HepG2 (cell line): ENCODE results near the gene RAB40C. TPM values are rescaled to one million over a fixed set of nuclear protein-coding genes. Genes with fewer than 3 reads are reported as not detected.

Source experiments
- ARID4A ChIP-seq: sonication (generic); formaldehyde crosslinking; IDR thresholded peaks from 2 replicates; pipeline ENCODE4 v1.5.0; 2020; ENCODE audit warnings: mild to moderate bottlenecking, missing genetic modification reagents, borderline replicate concordance
- HNF1B ChIP-seq: sonication (generic); formaldehyde crosslinking; IDR thresholded peaks from 2 replicates; pipeline ENCODE4 v1.5.1; 2020; ENCODE audit warnings: mild to moderate bottlenecking, moderate library complexity, missing genetic modification reagents
- KDM5B ChIP-seq: sonication (generic); formaldehyde crosslinking; IDR thresholded peaks from 2 replicates; pipeline ENCODE4 v1.4.0; 2020; ENCODE audit warnings: missing genetic modification reagents, mild to moderate bottlenecking, borderline replicate concordance
- PBX2 ChIP-seq: IDR thresholded peaks from 2 replicates; pipeline ENCODE4 v1.6.1; 2016; ENCODE audit warnings: control low read depth
- ZBTB44 ChIP-seq: sonication (generic); formaldehyde crosslinking; IDR thresholded peaks from 2 replicates; pipeline ENCODE4 v1.4.0; 2020; ENCODE audit warnings: missing genetic modification reagents
- ZNF569 ChIP-seq: sonication (generic); formaldehyde crosslinking; IDR thresholded peaks from 2 replicates; pipeline ENCODE4 v1.5.0; 2020; ENCODE audit warnings: mild to moderate bottlenecking, missing genetic modification reagents, moderate library complexity, borderline replicate concordance
- polyA plus RNA-seq, 8 experiments: library from polyadenylated mRNA; depleted of rRNA in 3 of 8; stranded (reverse) in 7 of 8; unstranded in 1 of 8; fragments of >200 nt; fragmentation: Illumina TruSeq in 4 of 8; extraction: Trizol in 4 of 8; gene quantifications; 2 replicates each; pipeline versions ENCODE4 v1.2.1 to v1.2.3, GENCODE V29; 2011 to 2016; ENCODE audit warnings: low read depth in 4 of 8, missing spikeins in 1 of 8, mixed read lengths in 1 of 8; ENCODE audit not compliant: insufficient read depth in 1 of 8
- total RNA-seq, 5 experiments: library from RNA; depleted of rRNA; stranded (reverse); fragments of >200 nt; fragmentation: Illumina TruSeq; extraction: Trizol; gene quantifications; 2 replicates each; pipeline ENCODE4 v1.2.3, GENCODE V29; 2016; ENCODE audit warnings: low read depth in 1 of 5
- TF ChIP-seq, protein P1 (sequence below): sonication (generic); formaldehyde crosslinking; IDR thresholded peaks from 2 replicates; pipeline ENCODE4 v1.5.1; 2020; ENCODE audit warnings: mild to moderate bottlenecking, missing genetic modification reagents, borderline replicate concordance
- TF ChIP-seq, protein P2 (sequence below): sonication (generic); formaldehyde crosslinking; IDR thresholded peaks from 2 replicates; pipeline ENCODE4 v1.5.1; 2020; ENCODE audit warnings: missing genetic modification reagents, mild to moderate bottlenecking, borderline replicate concordance

The RAB40C gene
- total and polyA plus RNA-seq, 2 of the 13 experiments (the other 11 are each of a cell fraction or from before 2014, with no cell fraction given), result 7.7 to 11.5 TPM

DNA sequence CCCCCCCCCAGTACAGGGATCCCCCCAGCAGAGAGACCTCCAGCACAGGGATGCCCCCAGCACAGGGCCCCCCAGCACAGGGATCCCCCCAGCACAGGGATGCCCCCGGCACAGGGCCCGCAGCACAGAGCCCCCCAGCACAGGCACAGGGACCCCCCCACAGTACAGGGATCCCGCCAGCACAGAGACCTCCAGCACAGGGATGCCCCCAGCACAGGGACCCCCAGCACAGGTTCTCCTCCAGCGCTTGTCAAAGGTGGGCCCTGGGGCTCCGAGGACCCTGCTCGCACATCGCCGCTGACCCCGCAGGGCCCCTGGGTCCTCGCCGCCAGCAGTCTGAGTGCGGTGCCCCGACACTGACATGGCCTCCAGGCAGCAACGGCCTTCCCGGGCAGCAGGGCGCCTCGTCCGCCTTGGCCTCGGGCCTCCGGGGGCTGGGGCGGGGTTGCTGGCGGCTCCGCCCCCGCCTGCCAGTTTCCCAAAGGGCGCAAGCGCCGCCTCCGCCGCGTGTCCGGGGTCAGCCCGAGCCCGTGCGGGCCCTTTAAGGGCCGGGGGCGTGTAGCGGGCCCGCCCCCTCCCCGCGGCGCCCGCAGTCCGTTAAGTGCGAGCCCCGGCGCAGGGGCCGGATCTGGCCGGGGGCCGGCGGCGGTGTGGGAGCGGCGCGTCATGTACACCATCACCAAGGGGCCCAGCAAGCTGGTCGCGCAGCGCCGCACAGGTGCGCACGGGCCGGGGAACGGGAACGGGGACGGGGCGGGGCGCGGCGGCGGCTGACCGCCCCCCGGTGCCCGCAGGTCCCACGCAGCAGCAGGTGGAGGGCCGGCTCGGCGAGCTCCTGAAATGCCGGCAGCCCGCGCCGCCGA lies 51.7 kb downstream of the RAB40C start, which contains the start of gene MCRIP2 (continued):
- no peak for TF ChIP-seq HNF1B (CRISPR knock-in tag)
- peak; percentile 59; the same call in 1 of the 2 replicates for TF ChIP-seq KDM5B (CRISPR knock-in tag)
- no peak for TF ChIP-seq PBX2 (CRISPR knock-in tag)
- no peak for TF ChIP-seq ZBTB44 (CRISPR knock-in tag)
- TF ChIP-seq ZNF569 (CRISPR knock-in tag), result no peak
- peak; percentile 76 for TF ChIP-seq ARID4A (CRISPR knock-in tag)
- TF ChIP-seq, protein P1, sequence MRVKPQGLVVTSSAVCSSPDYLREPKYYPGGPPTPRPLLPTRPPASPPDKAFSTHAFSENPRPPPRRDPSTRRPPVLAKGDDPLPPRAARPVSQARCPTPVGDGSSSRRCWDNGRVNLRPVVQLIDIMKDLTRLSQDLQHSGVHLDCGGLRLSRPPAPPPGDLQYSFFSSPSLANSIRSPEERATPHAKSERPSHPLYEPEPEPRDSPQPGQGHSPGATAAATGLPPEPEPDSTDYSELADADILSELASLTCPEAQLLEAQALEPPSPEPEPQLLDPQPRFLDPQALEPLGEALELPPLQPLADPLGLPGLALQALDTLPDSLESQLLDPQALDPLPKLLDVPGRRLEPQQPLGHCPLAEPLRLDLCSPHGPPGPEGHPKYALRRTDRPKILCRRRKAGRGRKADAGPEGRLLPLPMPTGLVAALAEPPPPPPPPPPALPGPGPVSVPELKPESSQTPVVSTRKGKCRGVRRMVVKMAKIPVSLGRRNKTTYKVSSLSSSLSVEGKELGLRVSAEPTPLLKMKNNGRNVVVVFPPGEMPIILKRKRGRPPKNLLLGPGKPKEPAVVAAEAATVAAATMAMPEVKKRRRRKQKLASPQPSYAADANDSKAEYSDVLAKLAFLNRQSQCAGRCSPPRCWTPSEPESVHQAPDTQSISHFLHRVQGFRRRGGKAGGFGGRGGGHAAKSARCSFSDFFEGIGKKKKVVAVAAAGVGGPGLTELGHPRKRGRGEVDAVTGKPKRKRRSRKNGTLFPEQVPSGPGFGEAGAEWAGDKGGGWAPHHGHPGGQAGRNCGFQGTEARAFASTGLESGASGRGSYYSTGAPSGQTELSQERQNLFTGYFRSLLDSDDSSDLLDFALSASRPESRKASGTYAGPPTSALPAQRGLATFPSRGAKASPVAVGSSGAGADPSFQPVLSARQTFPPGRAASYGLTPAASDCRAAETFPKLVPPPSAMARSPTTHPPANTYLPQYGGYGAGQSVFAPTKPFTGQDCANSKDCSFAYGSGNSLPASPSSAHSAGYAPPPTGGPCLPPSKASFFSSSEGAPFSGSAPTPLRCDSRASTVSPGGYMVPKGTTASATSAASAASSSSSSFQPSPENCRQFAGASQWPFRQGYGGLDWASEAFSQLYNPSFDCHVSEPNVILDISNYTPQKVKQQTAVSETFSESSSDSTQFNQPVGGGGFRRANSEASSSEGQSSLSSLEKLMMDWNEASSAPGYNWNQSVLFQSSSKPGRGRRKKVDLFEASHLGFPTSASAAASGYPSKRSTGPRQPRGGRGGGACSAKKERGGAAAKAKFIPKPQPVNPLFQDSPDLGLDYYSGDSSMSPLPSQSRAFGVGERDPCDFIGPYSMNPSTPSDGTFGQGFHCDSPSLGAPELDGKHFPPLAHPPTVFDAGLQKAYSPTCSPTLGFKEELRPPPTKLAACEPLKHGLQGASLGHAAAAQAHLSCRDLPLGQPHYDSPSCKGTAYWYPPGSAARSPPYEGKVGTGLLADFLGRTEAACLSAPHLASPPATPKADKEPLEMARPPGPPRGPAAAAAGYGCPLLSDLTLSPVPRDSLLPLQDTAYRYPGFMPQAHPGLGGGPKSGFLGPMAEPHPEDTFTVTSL (CRISPR knock-in tag), result no peak
- TF ChIP-seq, protein P2, sequence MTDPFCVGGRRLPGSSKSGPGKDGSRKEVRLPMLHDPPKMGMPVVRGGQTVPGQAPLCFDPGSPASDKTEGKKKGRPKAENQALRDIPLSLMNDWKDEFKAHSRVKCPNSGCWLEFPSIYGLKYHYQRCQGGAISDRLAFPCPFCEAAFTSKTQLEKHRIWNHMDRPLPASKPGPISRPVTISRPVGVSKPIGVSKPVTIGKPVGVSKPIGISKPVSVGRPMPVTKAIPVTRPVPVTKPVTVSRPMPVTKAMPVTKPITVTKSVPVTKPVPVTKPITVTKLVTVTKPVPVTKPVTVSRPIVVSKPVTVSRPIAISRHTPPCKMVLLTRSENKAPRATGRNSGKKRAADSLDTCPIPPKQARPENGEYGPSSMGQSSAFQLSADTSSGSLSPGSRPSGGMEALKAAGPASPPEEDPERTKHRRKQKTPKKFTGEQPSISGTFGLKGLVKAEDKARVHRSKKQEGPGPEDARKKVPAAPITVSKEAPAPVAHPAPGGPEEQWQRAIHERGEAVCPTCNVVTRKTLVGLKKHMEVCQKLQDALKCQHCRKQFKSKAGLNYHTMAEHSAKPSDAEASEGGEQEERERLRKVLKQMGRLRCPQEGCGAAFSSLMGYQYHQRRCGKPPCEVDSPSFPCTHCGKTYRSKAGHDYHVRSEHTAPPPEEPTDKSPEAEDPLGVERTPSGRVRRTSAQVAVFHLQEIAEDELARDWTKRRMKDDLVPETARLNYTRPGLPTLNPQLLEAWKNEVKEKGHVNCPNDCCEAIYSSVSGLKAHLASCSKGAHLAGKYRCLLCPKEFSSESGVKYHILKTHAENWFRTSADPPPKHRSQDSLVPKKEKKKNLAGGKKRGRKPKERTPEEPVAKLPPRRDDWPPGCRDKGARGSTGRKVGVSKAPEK (CRISPR knock-in tag), result no peak
